OCI-LY7 (cell line): ENCODE results near the gene DDIT4. TPM values are rescaled to one million over a fixed set of nuclear protein-coding genes. Genes with fewer than 3 reads are reported as not detected.

Source experiments
- BruUV-seq: library from RNA; stranded (reverse); fragments of 400-500 nt; replicated peaks from 2 replicates; lab custom pipeline; 2021; lab: Mats Ljungman, UMichigan
- CTCF ChIA-PET: fragments of 300-600 bp; sonication (Branson Sonifier 250); formaldehyde crosslinking; loops from one replicate; lab custom pipeline; 2022; ENCODE audit warnings: antibody characterized with exemption; ENCODE audit not compliant: unreplicated experiment; lab: Charles Lee
- POLR2A ChIA-PET: fragments of 300-600 bp; sonication (Branson Sonifier 250); formaldehyde crosslinking; loops from one replicate; lab custom pipeline; 2022; ENCODE audit warnings: antibody characterized with exemption; lab: Charles Lee
- DNase-seq: peaks from one replicate; pipeline ENCODE4 v3.0.0-alpha.2; 2015; ENCODE audit warnings: low spot score
- H2AFZ ChIP-seq: fragments of 200-600 bp; sonication (generic), shearing (Covaris generic); 2 replicates; pipeline ENCODE4 v1.6.1; 2014; ENCODE audit warnings: mild to moderate bottlenecking, antibody characterized with exemption, low read length, moderate library complexity
- H3K27ac ChIP-seq: fragments of 200-600 bp; sonication (generic); 2 replicates; pipeline ENCODE4 v1.5.1; 2014; ENCODE audit warnings: mixed run types, low read depth, mild to moderate bottlenecking, moderate library complexity, low read length, inconsistent platforms; ENCODE audit not compliant: poor library complexity, severe bottlenecking
- H3K36me3 ChIP-seq: fragments of 200-600 bp; sonication (generic); 2 replicates; pipeline ENCODE4 v1.6.1; 2014; ENCODE audit warnings: mild to moderate bottlenecking, antibody characterized with exemption, low read length, moderate library complexity, mixed read lengths; ENCODE audit not compliant: insufficient read depth
- H3K4me1 ChIP-seq: fragments of 200-600 bp; sonication (generic); 2 replicates; pipeline ENCODE4 v1.5.1; 2014; ENCODE audit warnings: mild to moderate bottlenecking, low read length; ENCODE audit not compliant: insufficient read depth, poor library complexity, severe bottlenecking
- H3K4me2 ChIP-seq: fragments of 200-600 bp; sonication (generic); 2 replicates; pipeline ENCODE4 v1.6.1; 2014; ENCODE audit warnings: mild to moderate bottlenecking, low read length
- H3K4me3 ChIP-seq: fragments of 200-600 bp; sonication (generic); 2 replicates; pipeline ENCODE4 v1.5.1; 2014; ENCODE audit warnings: mild to moderate bottlenecking, low read depth, low read length; ENCODE audit not compliant: poor library complexity, severe bottlenecking
- H3K79me2 ChIP-seq: fragments of 200-600 bp; sonication (generic); 2 replicates; pipeline ENCODE4 v1.6.1; 2016; ENCODE audit warnings: low read depth, mild to moderate bottlenecking, low read length, moderate library complexity, mixed read lengths; ENCODE audit not compliant: insufficient read depth
- H3K9me2 ChIP-seq: fragments of 200-600 bp; sonication (generic); 2 replicates; pipeline ENCODE4 v1.6.1; 2016; ENCODE audit warnings: mild to moderate bottlenecking, low read length, mixed read lengths; ENCODE audit not compliant: insufficient read depth
- H3K9me3 ChIP-seq: fragments of 200-600 bp; sonication (generic); 2 replicates; pipeline ENCODE4 v1.6.1; 2014; ENCODE audit warnings: mild to moderate bottlenecking, mixed run types, low read length, mixed read lengths
- H4K20me1 ChIP-seq: fragments of 200-600 bp; sonication (generic); 2 replicates; pipeline ENCODE4 v1.6.1; 2014; ENCODE audit warnings: mild to moderate bottlenecking, antibody characterized with exemption, low read length, moderate library complexity, mixed read lengths; ENCODE audit not compliant: insufficient read depth
- EZH2phosphoT487 ChIP-seq: fragments of 200-600 bp; sonication (generic); IDR thresholded peaks from 2 replicates; pipeline ENCODE4 v1.6.1; 2018; ENCODE audit warnings: low read depth, borderline replicate concordance, mild to moderate bottlenecking, mixed run types, antibody characterized with exemption, low read length, moderate library complexity, mixed read lengths
- intact Hi-C: fragments of 100-400 bp; cut with micrococcal nuclease; formaldehyde crosslinking; loops from one replicate; pipeline ENCODE4 v1.10.0; 2022; ENCODE audit not compliant: unreplicated experiment
- total RNA-seq, 2 experiments: library from RNA; depleted of rRNA in 1 of 2; stranded (reverse); fragments of >200 nt in 1 of 2; shearing (Covaris generic) in 1 of 2; gene quantifications; 2 replicates each; pipeline ENCODE4 v1.2.3, GENCODE V29; 2014 to 2022
- TF ChIP-seq, protein P1 (sequence below): fragments of 200-600 bp; sonication (generic); conservative IDR thresholded peaks from 2 replicates; pipeline ENCODE4 v1.5.1; 2014; ENCODE audit warnings: mild to moderate bottlenecking, antibody characterized with exemption, low read length, moderate library complexity, mixed read lengths

DDIT4 gene
- total RNA-seq, 2 experiments from 2014 or later: 91.8 to 102 TPM

DNA sequence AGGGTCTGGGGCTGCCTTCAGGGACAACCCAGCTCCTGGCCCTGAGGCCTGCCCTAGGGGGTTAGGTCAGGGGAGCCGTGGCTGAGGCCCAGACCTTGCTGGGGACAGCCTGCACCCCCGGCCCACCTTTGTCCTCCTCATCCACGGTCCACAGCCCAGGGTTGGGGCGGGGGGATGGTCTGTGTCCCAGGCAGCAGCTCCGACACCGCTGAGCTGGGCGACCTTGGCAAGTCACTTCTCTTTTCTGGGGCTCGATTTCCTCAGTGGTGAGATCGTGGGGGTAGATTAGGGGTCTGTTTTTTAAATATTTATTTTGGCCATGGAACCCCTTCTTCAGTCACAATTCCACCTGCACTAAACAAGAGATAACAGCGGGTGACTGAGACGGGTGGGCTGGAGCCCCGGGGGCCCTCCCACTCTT is 50.1 kb downstream of the DDIT4 start:
- H3K4me2 ChIP-seq: peak overlapping the region; percentile 17; the same call in 1 of the 2 replicates
- intact Hi-C loops: no loop called here
- H3K36me3 ChIP-seq: no peaks in the 10 kb centered on the region
- H3K27ac ChIP-seq: no peak overlapping the region
- BruUV-seq: no TSS peak
- no peaks in the 10 kb centered on the region for H4K20me1 ChIP-seq
- H3K4me1 ChIP-seq: peaks cover 64% of the 10 kb centered on the region
- ChIA-PET CTCF (interaction anchor here (1.2 kb wide), 1 partner anchor 49 kb away, joined by 4 read pairs; the partner anchor contains the start of gene DDIT4), POLR2A (interaction anchor here (0.9 to 6.4 kb wide), 2 partner anchors 10 to 26 kb away, joined by 4 to 91 read pairs; no protein-coding TSS in a partner anchor)
- DNase-seq: no peak
- no peaks in the 10 kb centered on the region for H3K79me2 ChIP-seq
- no peaks in the 10 kb centered on the region for H3K9me3 ChIP-seq
- H3K9me2 ChIP-seq: no peaks in the 10 kb centered on the region
- H3K4me3 ChIP-seq: no peak overlapping the region
- no peak for TF ChIP-seq EZH2phosphoT487
- TF ChIP-seq, protein P1, sequence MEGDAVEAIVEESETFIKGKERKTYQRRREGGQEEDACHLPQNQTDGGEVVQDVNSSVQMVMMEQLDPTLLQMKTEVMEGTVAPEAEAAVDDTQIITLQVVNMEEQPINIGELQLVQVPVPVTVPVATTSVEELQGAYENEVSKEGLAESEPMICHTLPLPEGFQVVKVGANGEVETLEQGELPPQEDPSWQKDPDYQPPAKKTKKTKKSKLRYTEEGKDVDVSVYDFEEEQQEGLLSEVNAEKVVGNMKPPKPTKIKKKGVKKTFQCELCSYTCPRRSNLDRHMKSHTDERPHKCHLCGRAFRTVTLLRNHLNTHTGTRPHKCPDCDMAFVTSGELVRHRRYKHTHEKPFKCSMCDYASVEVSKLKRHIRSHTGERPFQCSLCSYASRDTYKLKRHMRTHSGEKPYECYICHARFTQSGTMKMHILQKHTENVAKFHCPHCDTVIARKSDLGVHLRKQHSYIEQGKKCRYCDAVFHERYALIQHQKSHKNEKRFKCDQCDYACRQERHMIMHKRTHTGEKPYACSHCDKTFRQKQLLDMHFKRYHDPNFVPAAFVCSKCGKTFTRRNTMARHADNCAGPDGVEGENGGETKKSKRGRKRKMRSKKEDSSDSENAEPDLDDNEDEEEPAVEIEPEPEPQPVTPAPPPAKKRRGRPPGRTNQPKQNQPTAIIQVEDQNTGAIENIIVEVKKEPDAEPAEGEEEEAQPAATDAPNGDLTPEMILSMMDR: no peak
- no peak overlapping the region for H2AFZ ChIP-seq

Other genes with a start within 250 kb of the DDIT4 start
- 0.76 and 2.2 TPM in 2 replicates for gene SPOCK2, start 185.4 kb upstream of the DDIT4 start, total RNA-seq (2014; rRNA removed; shearing (Covaris generic))
- 6.3 and 7.5 TPM in 2 replicates for gene SPOCK2, start 185.4 kb upstream of the DDIT4 start, total RNA-seq (2022)
- 48.4 and 68.0 TPM in 2 replicates for gene ANAPC16, start 57.9 kb upstream of the DDIT4 start, total RNA-seq (2014; rRNA removed; shearing (Covaris generic))
- 84.7 and 92.8 TPM in 2 replicates for gene ANAPC16, start 57.9 kb upstream of the DDIT4 start, total RNA-seq (2022)
- 19.3 and 27.1 TPM in 2 replicates for gene ASCC1, start 57.6 kb upstream of the DDIT4 start, total RNA-seq (2014; rRNA removed; shearing (Covaris generic))
- 51.5 and 59.9 TPM in 2 replicates for gene ASCC1, start 57.6 kb upstream of the DDIT4 start, total RNA-seq (2022)
- 22.8 and 27.4 TPM in 2 replicates for gene DNAJB12, start 81.0 kb downstream of the DDIT4 start, total RNA-seq (2014; rRNA removed; shearing (Covaris generic))
- gene DNAJB12, start 81.0 kb downstream of the DDIT4 start, total RNA-seq (2022): 26.5 and 28.3 TPM in 2 replicates